ENCODE measurements around the gene MRPL55.

MRPL55 gene

DNA sequence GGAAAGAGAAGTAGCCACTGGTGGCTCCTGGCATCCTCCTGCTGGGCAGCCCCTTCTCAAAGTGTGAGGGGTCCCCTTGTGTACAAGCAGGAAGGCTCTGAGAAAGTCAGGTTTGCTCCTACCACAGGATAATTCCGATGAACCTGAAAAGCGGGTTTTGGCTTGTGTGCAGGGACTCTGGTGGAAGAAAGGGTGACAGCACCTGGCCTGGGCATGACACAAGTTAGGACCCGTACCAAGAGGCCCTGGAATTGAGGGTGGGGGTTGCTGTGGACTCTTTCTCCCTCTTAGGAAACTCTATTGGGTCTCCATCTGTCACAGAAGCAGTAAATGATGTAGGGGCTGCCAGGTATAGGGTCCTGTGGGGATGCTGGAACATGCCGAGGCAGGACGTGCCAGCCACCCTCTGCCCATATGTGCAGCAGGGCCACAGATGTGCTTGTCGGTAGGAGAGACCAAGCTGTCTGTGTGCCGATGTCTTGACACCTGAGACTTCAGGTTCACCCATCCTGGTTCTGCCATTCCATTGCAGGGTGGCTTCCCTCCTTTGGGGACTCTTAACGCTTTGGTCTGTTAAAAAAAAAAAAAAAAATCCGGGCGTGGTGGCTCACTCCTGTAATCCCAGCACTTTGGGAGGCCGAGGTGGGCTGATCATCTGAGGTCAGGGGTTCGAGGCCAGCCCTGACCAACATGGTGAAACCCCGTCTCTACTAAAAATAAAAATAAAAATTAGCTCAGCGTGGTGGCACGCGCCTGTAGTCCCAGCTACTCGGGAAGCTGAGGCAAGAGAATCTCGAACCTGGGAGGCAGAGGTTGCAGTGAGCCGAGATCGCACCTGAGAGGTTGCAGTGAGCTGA lies 15.8 kb downstream of the MRPL55 start:
- no peak for DNase-seq
- in situ Hi-C loops (cut with HindIII; ENCODE audit: low pct_ligation_motif_present, low pct_unique_long_range_greater_than_20kb, low sequenced_read_pairs) = no loop called here

DNA sequence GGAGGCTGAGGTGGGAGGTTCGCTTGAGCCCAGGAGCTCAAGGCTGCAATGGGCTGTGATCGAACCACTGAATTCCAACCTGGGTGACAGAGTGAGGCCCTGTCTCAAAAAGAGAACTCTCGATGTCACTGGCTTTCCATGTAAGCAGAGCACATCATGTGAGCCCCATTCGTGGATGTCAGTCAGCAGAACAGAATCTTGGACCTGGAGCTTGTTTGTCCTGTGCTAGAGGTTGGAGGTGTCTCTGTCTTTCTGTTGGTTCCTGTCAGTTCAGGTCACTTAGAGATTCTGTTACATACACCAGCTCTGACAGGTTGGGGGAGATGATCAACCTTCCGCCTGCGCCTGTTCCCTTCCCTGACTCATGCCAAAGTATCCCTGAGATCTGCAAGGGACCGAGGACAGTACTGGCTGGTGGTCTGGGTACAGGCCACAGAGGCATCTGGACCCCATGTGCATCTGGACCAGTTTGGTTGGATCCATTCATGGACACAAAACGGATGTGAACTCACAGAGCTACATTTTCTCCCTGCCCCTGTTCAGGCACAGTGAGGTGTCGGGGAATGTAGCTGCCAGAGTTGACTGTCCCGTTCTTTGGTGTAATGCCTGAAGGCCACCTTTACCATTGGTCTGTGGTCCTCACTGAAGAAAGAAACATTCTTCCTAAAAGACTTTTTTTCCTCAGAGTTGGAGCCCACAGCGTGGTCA lies 16.6 kb downstream of the MRPL55 start:
- DNase-seq = no peak
- in situ Hi-C loops (cut with HindIII; ENCODE audit: low pct_ligation_motif_present, low pct_unique_long_range_greater_than_20kb, low sequenced_read_pairs) = no loop called here

DNA sequence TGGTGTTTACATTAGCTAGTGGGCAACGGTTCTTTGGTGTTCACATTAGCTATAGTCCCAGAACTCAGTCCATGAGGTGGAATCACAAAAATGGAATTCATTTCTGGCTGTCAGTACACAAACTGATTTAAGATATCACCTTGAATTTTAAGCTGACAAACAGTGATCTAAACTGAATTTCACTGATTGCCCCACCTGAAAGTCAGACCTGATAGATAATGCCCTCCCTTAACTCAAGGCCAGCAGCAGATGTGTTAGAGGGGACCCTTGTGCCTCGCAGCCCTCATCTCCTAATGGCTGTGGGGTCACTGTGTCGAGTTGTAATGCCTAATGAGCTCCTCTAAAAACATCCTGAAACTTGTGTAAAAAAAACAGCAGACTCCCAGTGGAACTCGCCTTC lies 18.0 kb downstream of the MRPL55 start:
- no peak for DNase-seq
- in situ Hi-C loops (cut with HindIII; ENCODE audit: low pct_ligation_motif_present, low pct_unique_long_range_greater_than_20kb, low sequenced_read_pairs) = no loop called here

DNA sequence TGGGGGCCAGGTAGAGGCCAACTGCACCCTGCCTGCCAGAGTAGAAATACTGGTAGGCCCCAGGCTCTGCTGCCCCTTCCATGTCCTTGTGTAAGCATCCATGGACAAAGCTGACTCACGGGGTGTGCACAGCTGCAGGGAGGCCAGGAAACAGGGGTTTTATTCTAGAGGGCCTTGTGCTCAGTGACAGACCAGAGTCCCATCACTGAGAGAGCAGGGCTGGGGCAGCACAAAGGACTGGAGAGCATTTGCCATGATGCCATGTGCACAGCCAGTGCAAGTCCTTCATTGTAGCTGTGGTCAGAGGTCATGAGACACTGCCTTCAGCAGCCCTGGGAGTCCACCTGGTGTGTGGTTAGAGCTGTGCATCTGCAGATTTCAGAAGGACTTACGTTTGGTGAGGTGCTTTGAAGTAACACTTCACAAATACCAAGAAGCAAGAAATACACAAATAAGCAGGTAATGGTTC lies 18.5 kb downstream of the MRPL55 start:
- in situ Hi-C loops (cut with HindIII; ENCODE audit: low pct_ligation_motif_present, low pct_unique_long_range_greater_than_20kb, low sequenced_read_pairs) = no loop called here
- no peak for DNase-seq

DNA sequence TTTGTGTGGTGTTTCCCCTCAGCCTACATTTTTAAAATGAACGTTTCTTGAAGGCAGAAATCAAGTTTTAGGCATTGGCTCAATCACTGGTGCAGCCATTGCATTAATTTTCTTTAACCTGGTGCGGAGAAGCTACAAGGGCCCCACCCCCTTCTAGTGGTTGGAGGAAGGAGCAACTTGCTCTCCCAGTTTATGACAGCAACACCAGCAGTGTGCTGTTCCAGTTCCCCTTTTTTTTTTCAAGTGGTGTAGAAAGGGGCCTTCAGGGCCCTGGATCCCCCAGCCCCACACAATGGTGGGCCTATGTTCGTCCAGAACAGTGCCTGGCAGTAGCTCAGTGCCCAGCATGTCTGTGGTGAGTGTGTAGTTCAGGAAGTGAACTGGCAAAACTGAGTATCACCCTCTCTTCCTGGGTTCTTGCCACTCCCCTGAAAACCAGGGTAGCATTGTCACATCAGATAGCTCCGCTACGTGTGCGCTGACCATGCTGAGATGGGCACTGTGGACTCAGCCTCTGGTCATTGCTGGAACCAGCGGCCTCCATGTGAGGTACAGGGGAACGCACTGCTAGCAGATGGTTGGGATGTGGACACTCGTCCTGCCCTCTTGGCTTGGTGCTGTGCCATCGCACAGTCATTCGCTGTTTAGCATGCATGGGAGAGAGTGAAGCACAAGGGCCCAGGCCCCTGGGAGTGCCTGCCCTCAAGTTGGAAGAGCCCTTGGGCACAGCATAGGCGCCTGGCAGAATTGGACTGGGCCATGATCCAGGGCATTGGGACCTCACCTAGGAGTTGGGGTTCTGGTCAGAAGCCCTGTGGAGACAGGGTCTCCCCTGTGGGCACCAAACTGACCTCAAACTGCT lies 19.3 kb downstream of the MRPL55 start:
- in situ Hi-C loops (cut with HindIII; ENCODE audit: low pct_ligation_motif_present, low pct_unique_long_range_greater_than_20kb, low sequenced_read_pairs) = no loop called here
- DNase-seq = no peak

DNA sequence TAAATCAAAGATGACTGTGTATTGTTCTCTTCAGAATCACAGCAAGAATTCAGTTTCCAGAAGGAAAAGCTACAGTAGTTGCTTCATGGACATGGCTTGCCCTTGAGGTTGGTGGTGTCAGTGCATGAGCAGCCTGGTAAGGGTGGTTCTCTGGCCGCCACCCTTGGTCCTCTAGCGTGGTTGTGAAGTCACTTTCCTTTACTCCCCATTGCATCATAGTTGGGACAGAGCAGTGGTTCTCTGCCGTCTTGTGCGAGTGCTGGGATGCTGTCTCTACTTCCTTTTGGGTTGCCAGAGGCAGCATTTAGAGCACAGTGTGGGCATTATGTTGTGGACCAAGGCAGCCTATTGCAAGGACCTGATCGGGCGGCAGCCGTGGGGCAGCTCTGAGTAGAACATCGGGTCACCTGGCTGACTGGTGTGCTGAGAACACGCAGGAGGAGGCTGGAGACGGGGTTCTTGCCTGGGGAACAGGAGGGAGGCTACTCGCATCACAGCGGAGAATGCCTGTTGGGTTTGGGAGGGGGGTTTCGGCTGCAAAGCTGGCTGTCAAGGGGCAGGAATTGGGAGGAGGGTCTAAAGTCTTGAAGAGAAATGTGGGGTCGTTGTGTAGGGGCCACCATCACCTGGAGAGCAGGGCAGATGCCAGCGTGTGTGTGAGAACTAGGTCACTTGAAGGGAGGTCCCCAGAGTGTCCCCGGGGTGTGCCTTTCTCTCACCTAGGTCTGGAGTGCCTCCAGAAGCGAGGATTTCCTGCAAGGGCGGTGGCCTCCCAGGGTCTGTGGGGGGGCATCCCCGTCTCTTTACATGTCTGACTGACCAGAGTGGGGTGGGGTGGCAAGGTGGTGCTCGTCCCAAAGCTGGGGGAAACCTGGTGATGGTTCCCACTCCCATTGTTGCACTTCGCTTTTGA lies 20.3 kb downstream of the MRPL55 start:
- no peak for DNase-seq
- in situ Hi-C loops (cut with HindIII; ENCODE audit: low pct_ligation_motif_present, low pct_unique_long_range_greater_than_20kb, low sequenced_read_pairs) = no loop called here

DNA sequence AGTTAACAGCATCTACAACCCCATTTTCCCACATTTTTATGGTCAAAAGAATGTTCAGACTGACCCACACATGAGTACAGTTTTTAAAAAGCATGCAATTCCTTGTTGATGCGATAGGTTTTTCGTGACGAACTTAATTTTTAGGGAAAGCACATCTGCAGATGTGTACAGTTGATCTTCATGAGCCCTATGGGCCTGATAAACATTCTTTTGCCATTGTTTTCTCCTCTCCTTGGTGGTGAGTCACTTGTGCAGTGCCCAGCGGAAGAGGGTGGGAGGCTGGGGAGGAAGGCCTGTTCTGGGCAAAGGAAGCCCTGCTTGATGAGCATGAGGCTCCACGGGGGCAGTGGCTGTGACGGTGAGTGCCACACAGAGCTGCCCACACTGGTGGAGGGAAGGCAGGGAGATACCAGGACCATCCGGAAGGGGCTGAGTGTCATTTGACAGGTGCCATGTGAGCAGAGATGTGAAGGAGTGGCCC lies 21.3 kb downstream of the MRPL55 start:
- in situ Hi-C loops (cut with HindIII; ENCODE audit: low pct_ligation_motif_present, low pct_unique_long_range_greater_than_20kb, low sequenced_read_pairs) = no loop called here
- peak; percentile 72 for DNase-seq

DNA sequence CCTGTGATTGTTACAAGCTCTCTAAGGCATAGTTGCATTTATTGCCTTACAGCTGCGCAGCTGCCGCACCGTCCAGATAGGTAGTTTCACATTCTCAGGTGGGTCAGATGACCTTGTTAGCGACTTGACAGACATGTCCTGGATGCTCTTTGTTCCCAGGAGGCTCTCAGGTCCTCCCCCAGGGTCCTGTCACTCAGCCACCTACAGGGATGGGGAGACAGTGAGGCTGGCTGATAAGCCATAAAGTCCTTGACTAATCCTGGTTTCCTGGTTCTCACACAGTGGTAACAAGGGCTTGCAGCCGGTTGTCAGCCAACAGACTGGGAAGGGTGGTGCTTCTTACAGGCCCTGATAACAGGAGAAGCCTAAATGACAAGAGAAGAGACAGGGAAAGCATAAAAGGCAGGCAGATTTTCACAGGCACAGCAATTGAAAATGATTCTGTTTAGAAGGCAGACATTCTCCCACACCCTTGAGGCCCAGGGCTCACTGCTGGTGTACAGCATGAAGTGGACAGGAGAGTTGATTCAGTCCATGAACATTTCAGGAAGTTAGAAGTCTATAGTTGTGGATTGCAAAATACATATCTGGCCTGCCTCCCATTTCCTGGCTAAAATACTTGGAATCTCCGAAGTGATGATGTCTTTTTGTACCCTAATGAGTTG lies 23.7 kb downstream of the MRPL55 start:
- in situ Hi-C loops (cut with HindIII; ENCODE audit: low pct_ligation_motif_present, low pct_unique_long_range_greater_than_20kb, low sequenced_read_pairs) = no loop called here
- DNase-seq = no peak

DNA sequence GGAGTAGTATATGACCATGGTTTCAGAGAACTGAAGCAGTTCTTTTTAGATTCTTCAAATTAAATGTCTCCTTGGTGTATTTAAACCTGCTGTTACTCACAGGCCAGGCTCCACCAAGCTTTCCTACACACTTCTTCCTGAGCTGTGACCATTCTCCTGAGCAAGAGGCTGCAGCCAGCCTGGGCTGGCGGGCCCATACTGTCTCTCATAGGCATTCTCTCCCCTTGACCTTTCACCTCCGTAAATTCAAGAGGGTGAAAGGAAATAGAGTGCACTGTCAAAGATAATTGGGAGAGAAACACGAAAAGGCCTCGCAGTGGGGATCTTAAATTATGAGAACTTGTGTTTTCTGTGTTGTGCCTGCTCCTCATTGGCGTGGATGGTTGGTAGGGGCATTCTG lies 24.3 kb downstream of the MRPL55 start:
- in situ Hi-C loops (cut with HindIII; ENCODE audit: low pct_ligation_motif_present, low pct_unique_long_range_greater_than_20kb, low sequenced_read_pairs) = no loop called here

DNA sequence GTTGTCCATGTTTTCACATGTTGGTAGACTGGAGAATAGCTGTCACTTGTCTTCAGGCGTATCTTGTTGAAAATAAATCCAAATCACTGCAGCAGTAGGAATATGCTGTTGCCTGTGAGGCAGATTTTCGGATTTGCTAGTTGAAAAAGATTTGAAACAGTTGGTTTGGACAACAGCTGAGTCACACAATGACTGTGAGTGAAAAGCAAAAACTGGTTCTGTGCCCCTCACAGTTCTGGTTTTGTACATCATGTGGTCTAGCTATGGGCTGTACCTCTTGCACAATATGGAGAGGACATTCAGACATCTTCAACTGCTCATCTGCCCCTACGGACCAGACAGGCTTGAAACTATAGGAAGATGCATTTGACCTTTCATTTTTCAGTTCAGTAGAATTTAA lies 24.8 kb downstream of the MRPL55 start:
- DNase-seq = no peak
- in situ Hi-C loops (cut with HindIII; ENCODE audit: low pct_ligation_motif_present, low pct_unique_long_range_greater_than_20kb, low sequenced_read_pairs) = no loop called here

More for the DNA sequence above, 24.3 kb downstream of the MRPL55 start:
- DNase-seq = no peak

DNA sequence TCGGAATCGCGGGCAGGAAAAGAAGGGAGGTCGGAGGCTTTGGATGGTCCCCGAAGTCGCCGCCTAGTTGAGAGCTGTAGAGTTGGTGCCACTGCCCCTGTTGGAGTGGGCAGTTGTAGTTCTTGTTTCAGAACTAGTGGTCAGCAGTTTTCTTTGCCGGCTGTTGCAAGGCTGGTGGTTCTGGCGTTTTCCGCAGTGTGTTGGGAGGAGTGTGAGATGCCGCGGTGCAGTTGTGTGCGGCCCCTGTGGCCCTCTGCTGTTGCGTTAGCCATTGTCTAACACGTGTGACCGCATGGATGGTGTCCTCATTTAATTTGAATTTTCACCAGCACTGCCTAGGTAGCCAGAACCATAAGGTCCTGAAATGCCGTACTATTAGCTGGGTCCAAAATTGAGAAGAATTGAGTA lies 25.2 kb downstream of the MRPL55 start:
- peak; percentile 38 for DNase-seq
- in situ Hi-C loops (cut with HindIII; ENCODE audit: low pct_ligation_motif_present, low pct_unique_long_range_greater_than_20kb, low sequenced_read_pairs) = no loop called here

DNA sequence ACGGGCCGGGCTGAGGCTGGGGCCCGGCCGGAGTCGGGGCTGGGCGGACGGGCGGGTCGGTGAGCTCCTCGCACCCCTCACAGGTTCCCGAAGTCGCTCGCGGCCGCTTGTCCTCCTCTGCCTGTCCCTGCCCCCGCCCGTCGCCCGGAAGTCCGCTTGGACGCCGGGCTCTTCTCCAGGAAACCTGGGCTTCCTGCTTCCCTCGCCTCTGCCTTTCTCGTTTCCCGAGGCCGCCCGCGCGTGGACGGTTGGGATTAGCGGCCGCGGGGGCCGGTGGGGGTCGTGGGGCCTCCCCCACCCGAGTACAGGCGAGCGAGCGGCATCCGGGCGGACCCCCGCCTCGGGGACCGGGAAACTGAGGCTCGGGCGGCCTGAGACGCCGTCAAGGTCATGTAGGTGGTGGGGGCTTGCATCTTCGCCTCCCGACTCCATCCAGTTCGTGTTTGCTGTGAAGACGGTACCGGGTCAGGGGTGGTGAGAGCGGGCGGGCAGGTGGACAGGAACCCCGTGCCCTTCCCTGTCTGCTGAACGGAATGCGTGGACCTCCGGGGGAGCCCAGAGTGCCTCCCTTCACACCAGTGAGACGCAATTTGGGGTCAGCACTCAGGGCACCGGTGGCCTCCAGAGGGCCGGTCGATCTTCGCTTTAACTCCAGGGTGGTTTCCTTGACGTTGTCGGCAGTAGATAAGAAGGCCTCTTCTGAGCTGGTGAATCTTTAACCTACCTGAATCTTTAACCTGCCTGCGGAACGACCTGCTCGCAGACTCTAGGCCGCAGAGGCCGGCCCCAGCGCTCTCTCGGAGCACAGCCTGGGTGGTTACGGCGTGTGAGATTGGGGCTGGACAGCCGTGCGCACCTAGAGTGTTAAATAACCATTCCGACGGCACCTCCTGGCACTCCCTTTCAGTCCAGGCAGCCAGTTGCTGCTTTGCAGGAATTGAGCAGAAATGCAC lies 25.9 kb downstream of the MRPL55 start:
- in situ Hi-C loops (cut with HindIII; ENCODE audit: low pct_ligation_motif_present, low pct_unique_long_range_greater_than_20kb, low sequenced_read_pairs) = no loop called here
- peak; percentile 56 for DNase-seq

DNA sequence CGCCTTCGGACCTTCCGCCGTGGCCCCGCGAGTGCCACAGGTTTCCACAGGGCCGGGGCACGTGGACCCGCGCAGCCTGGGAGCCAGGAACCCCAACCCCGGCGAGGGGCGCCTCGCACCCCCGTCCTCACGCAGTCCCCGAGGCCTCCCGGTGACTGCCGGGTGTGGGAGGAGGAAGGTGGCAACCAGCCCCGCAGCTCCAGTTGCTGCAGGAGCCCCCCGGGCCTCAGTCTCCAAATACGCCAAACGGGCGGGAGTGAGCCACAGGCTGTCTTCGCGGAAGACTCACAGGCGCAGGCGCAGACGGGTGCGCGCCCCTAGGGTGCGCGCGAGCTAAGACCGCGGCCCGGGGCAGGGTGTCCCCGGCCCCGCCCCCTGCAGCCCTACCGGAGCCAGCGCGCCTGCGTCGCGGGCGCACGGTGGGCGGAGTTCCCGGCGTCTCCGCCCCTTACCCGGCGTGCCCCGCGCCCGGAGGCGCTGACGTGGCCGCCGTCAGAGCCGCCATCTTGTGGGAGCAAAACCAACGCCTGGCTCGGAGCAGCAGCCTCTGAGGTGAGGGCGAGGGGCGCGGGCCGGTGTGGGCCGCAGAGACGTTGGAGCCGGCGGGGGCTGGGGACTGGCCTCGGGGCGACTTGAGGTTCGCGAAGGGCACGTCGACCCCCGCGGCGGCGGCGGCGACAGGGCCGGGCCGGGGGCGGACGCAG lies 26.7 kb downstream of the MRPL55 start, which contains the start of gene ARF1:
ARF1 (plus strand) TSS at position 495 of the 704 bp plus-strand sequence. CDS start 14,407 bp downstream, outside the sequence.
- peak; percentile 95 for DNase-seq
- in situ Hi-C loops (cut with HindIII; ENCODE audit: low pct_ligation_motif_present, low pct_unique_long_range_greater_than_20kb, low sequenced_read_pairs) = no loop called here

DNA sequence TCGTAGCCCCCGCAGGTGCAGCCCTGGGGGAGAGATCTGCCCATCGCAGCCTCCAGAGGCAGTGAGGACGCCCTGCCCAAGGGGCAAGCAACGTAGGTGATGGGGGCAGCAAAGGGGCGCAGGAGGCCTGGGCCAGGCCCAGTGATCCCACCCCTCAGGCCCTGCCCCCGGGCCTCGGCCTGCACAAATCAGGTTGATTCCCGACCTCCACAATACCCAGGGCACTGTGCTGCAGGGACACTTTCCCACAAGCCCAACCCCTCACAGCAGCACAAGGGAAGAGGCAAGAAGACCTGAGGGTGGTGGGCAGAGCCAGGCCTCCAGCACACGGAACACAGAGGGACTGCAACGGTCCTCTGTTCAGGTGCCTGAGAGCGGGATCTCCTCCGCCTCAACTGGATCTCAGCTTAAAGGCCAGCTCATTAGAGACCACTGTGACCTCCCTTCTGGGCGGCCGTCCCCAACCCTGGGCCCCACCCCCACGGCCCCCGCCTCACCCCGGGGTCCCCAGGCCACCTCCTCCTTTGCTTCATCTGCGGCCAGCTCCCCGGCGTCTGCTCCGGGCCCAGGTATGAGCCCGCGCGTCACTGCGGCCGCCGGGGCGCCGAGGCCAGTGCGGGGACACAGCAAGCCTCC lies 27.4 kb downstream of the MRPL55 start:
- DNase-seq = peak; percentile 23
- in situ Hi-C loops (cut with HindIII; ENCODE audit: low pct_ligation_motif_present, low pct_unique_long_range_greater_than_20kb, low sequenced_read_pairs) = no loop called here

DNA sequence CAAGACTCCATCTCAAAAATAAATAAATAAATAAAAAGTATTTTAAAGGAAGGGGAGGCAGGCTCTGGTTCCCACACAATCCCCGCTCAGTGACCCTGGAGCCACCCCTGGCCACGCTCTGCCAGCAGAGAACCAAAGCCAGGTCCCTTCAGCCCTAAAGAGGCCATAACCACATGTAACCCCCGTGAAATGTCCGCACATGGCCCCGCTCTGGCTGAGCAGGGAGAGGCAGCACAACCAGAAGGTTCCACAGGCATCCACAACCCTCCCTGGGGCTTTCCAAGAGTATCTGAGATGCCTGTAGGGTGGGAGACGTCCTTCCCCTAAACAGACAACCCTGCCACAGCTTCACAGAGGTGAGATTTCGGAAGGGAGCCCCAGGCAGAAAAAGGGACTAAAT lies 28.0 kb downstream of the MRPL55 start:
- in situ Hi-C loops (cut with HindIII; ENCODE audit: low pct_ligation_motif_present, low pct_unique_long_range_greater_than_20kb, low sequenced_read_pairs) = no loop called here
- DNase-seq = no peak
